ENCODE data around the gene TTI1. TPM values are rescaled to one million over a fixed set of nuclear protein-coding genes. Genes with fewer than 3 reads are reported as not detected.
A peak's percentile ranks its signal among the peaks of the same experiment; 100 is the strongest.

Gene TTI1
- total and polyA plus RNA-seq, 2 of the 13 experiments (the other 11 are each of a cell fraction or from before 2014, with no cell fraction given): 22.9 to 39.8 TPM

DNA sequence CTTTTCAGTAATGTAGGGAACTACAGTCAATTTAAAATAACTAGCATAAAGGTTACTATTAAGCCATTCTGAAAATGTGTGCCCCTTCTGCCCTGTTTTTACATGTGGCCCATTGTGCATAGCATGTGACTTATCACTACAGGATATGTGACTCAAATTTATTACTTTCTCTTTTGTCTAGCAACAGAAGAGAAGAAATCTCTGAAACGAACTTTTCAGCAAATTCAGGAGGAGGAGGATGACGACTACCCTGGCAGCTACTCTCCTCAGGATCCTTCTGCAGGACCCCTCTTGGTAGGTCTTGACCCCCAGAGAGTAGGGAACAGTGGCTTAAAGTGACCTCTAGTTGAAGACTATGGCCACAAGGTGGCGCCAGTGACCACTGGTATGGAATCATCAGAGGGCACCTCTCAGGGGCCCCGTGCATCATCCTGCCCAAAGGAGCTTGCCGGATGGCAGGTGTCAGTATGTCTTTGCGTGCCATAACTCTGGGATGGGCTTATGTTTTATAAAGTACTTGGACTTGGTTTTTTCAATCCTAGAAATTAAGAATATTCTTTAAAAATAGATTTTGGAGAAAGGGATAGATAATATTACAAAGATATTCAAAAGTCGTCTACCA is 24.2 kb upstream of the TTI1 start:
- peaks cover 28% of the 10 kb centered on the region for H4K20me1 ChIP-seq (ENCODE audit: insufficient read depth, low read length)
- DNase-seq (ENCODE audit: low spot score): peak; percentile 88
- POLR2A ChIA-PET: interaction anchor here (0.6 to 1.0 kb wide), 6 partner anchors 16 to 163 kb away, joined by 3 to 4 read pairs (median 3); partner anchors contain the start of genes RPRD1B and TTI1
- no peaks in the 10 kb centered on the region for H3K9me3 ChIP-seq (ENCODE audit: low read length)
- no peak overlapping the region for H3K9ac ChIP-seq (ENCODE audit: insufficient read depth, low read depth, low read length)
- 32% methylated on average over 7 of the region's 7 CpGs for WGBS (ENCODE audit: low lambda C conversion rate)
- no TSS peak for BruUV-seq (replicated peaks)
- H3K4me1 ChIP-seq (ENCODE audit: insufficient read depth, low read length): peaks cover 22% of the 10 kb centered on the region
- H3K27me3 ChIP-seq (ENCODE audit: control insufficient read depth in 1 of 2, insufficient read depth in 2 of 2, low read length in 2 of 2): no peaks in the 10 kb centered on the region
- H2AFZ ChIP-seq (ENCODE audit: low read length): no peak overlapping the region
- intact Hi-C loops (cut with micrococcal nuclease; ENCODE audit: unreplicated experiment) (loop anchor here (1.0 to 5.0 kb wide), 5 partner anchors 108 to 351 kb away; partner anchors contain the start of gene TGM2), in situ Hi-C loops (cut with HindIII; ENCODE audit: extremely low pct_ligation_motif_present, low pct_unique_long_range_greater_than_20kb) (loop anchor here (5.0 to 25.0 kb wide), 4 partner anchors 110 to 355 kb away; partner anchors contain the start of gene TGM2)
- peaks cover 33% of the 10 kb centered on the region for H3K79me2 ChIP-seq (ENCODE audit: insufficient read depth, low read length)
- peak; percentile 66 for FAIRE-seq
- H3K27ac ChIP-seq (ENCODE audit: extremely low read length, insufficient read depth, low read length): no peak overlapping the region
- no peak overlapping the region for H3K4me3 ChIP-seq (replicated peaks in 1 of 3; ENCODE audit: insufficient read depth in 1 of 3, low read depth in 2 of 3, low read length in 3 of 3)
- CTCF ChIA-PET (ENCODE audit: low intra/inter-chr PET ratio, low total read pairs): interaction anchor here (0.7 to 6.1 kb wide), 5 partner anchors 16 to 351 kb away, joined by 3 to 140 read pairs (median 6); partner anchors contain the start of gene TGM2
- no peak overlapping the region for H3K4me2 ChIP-seq (ENCODE audit: low read depth, low read length)
- ATAC-seq: peak; percentile 98
- peaks cover 38 to 84% of the 10 kb centered on the region in 2 experiments for H3K36me3 ChIP-seq (replicated peaks in 1 of 2; ENCODE audit: control insufficient read depth in 1 of 2, insufficient read depth in 2 of 2, low read length in 2 of 2)
- 0 out of 2 replicates have a peak, but pooled peaks have one; percentile 57 for TF ChIP-seq KDM4B (CRISPR knock-in tag; IDR thresholded peaks at IDR 0.05)
- TF ChIP-seq ZNF550 (CRISPR knock-in tag; IDR thresholded peaks at IDR 0.05; ENCODE audit: borderline replicate concordance): 0 out of 2 replicates have a peak, but pooled peaks have one; percentile 29
- TF ChIP-seq MZF1 (CRISPR knock-in tag; IDR thresholded peaks at IDR 0.05; ENCODE audit: borderline replicate concordance): no peak
- TF ChIP-seq, protein P1, sequence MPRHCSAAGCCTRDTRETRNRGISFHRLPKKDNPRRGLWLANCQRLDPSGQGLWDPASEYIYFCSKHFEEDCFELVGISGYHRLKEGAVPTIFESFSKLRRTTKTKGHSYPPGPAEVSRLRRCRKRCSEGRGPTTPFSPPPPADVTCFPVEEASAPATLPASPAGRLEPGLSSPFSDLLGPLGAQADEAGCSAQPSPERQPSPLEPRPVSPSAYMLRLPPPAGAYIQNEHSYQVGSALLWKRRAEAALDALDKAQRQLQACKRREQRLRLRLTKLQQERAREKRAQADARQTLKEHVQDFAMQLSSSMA (CRISPR knock-in tag; IDR thresholded peaks at IDR 0.05): peak; percentile 23; the same call in 1 of the 2 replicates
- peak; percentile 29; the same call in 1 of the 2 replicates for TF ChIP-seq YEATS2 (CRISPR knock-in tag; IDR thresholded peaks at IDR 0.05; ENCODE audit: borderline replicate concordance)
- peak; percentile 86; the same call in 1 of the 2 replicates for TF ChIP-seq KDM3A (CRISPR knock-in tag; IDR thresholded peaks at IDR 0.05; ENCODE audit: low read depth)
- 0 out of 2 replicates have a peak, but pooled peaks have one; percentile 43 for TF ChIP-seq RCOR2 (CRISPR knock-in tag; IDR thresholded peaks at IDR 0.05)
- TF ChIP-seq STAG1 (CRISPR knock-in tag; IDR thresholded peaks at IDR 0.05): peak; percentile 99
- TF ChIP-seq NONO (IDR thresholded peaks at IDR 0.05): no peak
- no peak for TF ChIP-seq NONO (CRISPR knock-in tag; conservative IDR thresholded peaks at IDR 0.05)
- 0 out of 2 replicates have a peak, but pooled peaks have one; percentile 15 for TF ChIP-seq SOX5 (CRISPR knock-in tag; IDR thresholded peaks at IDR 0.05; ENCODE audit: borderline replicate concordance)
- TF ChIP-seq KDM2A (CRISPR knock-in tag; IDR thresholded peaks at IDR 0.05; ENCODE audit: borderline replicate concordance, low read depth): peak; percentile 79
- no peak for TF ChIP-seq ZNF317 (CRISPR knock-in tag; IDR thresholded peaks at IDR 0.05)
- TF ChIP-seq MXD4 (CRISPR knock-in tag; IDR thresholded peaks at IDR 0.05): no peak
- peak; percentile 58; the same call in 1 of the 2 replicates for TF ChIP-seq PPARG (CRISPR knock-in tag; conservative IDR thresholded peaks at IDR 0.05)
- 0 out of 2 replicates have a peak, but pooled peaks have one; percentile 59 for TF ChIP-seq SMAD3 (CRISPR knock-in tag; IDR thresholded peaks at IDR 0.05)
- TF ChIP-seq ZNF841 (CRISPR knock-in tag; IDR thresholded peaks at IDR 0.05; ENCODE audit: borderline replicate concordance): no peak
- TF ChIP-seq, protein P2, sequence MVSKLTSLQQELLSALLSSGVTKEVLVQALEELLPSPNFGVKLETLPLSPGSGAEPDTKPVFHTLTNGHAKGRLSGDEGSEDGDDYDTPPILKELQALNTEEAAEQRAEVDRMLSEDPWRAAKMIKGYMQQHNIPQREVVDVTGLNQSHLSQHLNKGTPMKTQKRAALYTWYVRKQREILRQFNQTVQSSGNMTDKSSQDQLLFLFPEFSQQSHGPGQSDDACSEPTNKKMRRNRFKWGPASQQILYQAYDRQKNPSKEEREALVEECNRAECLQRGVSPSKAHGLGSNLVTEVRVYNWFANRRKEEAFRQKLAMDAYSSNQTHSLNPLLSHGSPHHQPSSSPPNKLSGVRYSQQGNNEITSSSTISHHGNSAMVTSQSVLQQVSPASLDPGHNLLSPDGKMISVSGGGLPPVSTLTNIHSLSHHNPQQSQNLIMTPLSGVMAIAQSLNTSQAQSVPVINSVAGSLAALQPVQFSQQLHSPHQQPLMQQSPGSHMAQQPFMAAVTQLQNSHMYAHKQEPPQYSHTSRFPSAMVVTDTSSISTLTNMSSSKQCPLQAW (CRISPR knock-in tag; IDR thresholded peaks at IDR 0.05): peak; percentile 52; the same call in 1 of the 2 replicates
- TF ChIP-seq, protein P3, sequence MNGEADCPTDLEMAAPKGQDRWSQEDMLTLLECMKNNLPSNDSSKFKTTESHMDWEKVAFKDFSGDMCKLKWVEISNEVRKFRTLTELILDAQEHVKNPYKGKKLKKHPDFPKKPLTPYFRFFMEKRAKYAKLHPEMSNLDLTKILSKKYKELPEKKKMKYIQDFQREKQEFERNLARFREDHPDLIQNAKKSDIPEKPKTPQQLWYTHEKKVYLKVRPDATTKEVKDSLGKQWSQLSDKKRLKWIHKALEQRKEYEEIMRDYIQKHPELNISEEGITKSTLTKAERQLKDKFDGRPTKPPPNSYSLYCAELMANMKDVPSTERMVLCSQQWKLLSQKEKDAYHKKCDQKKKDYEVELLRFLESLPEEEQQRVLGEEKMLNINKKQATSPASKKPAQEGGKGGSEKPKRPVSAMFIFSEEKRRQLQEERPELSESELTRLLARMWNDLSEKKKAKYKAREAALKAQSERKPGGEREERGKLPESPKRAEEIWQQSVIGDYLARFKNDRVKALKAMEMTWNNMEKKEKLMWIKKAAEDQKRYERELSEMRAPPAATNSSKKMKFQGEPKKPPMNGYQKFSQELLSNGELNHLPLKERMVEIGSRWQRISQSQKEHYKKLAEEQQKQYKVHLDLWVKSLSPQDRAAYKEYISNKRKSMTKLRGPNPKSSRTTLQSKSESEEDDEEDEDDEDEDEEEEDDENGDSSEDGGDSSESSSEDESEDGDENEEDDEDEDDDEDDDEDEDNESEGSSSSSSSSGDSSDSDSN (CRISPR knock-in tag; IDR thresholded peaks at IDR 0.05): no peak
- peak; percentile 42 to 47; a peak in 1 of 4 replicates for TF ChIP-seq NR2F1 (CRISPR knock-in tag; IDR thresholded peaks at IDR 0.05)

Measured in HepG2 (cell line).